B cell (primary cell): ENCODE results near the gene GPR3. TPM values are rescaled to one million over a fixed set of nuclear protein-coding genes. Genes with fewer than 3 reads are reported as not detected.
A peak's percentile ranks its signal among the peaks of the same experiment; 100 is the strongest.

ENCODE experiments used
- ATAC-seq: fragments of 200-7000 bp; cut with Tn5 transposase; one replicate; pipeline ENCODE4 v1.10.0; 2021; ENCODE audit warnings: low read depth, mild to moderate bottlenecking, moderate number of reproducible peaks, moderate library complexity
- CTCF ChIA-PET: fragments of 350-600 bp; sonication (Branson Sonifier 250); formaldehyde crosslinking; loops from one replicate; lab custom pipeline; 2021; ENCODE audit warnings: antibody characterized with exemption, inconsistent platforms; lab: Charles Lee
- POLR2A ChIA-PET: fragments of 350-600 bp; sonication (Branson Sonifier 250); formaldehyde crosslinking; loops from one replicate; lab custom pipeline; 2021; ENCODE audit warnings: antibody characterized with exemption; lab: Charles Lee
- DNase-seq: peaks from one replicate; pipeline ENCODE4 v3.0.0; 2013
- H2AFZ ChIP-seq: 2 replicates; pipeline ENCODE4 v1.6.1; 2012; ENCODE audit warnings: mild to moderate bottlenecking, low read depth, low read length; ENCODE audit not compliant: insufficient read depth, poor library complexity, severe bottlenecking
- H3K27ac ChIP-seq, 2 donors: 1 replicate in 1 of 2; 2 replicates in 1 of 2; pipeline ENCODE4 v1.5.1; 2012 to 2013; ENCODE audit warnings: low read length in 2 of 2, mild to moderate bottlenecking in 2 of 2, moderate library complexity in 1 of 2
- H3K27me3 ChIP-seq, 4 experiments: fragments of 200-600 bp in 1 of 4; sonication (generic) in 1 of 4; replicated peaks in 1 of 4; 1 replicate in 2 of 4; 2 replicates in 2 of 4; pipeline versions ENCODE4 v1.6.1 to v1.7.0; 2013 to 2016; ENCODE audit warnings: low read length in 3 of 4, mild to moderate bottlenecking in 2 of 4, mixed read lengths in 1 of 4, moderate library complexity in 1 of 4; ENCODE audit not compliant: insufficient read depth in 4 of 4, control insufficient read depth in 3 of 4; ENCODE audit errors: control extremely low read depth in 1 of 4
- H3K36me3 ChIP-seq, 2 experiments: replicated peaks in 1 of 2; 1 replicate in 1 of 2; 2 replicates in 1 of 2; pipeline versions ENCODE4 v1.6.1 to v1.7.1; 2013; ENCODE audit warnings: low read length in 1 of 2; ENCODE audit not compliant: insufficient read depth in 2 of 2, control insufficient read depth in 1 of 2; ENCODE audit errors: control extremely low read depth in 1 of 2, extremely low read depth in 1 of 2
- H3K4me1 ChIP-seq, 2 donors: fragments of 200-600 bp in 1 of 2; sonication (generic) in 1 of 2; 1 replicate in 1 of 2; 2 replicates in 1 of 2; pipeline versions ENCODE4 v1.5.1 to v1.6.1; 2013 to 2017; ENCODE audit warnings: low read length in 2 of 2; ENCODE audit not compliant: control insufficient read depth in 2 of 2, insufficient read depth in 2 of 2
- H3K4me2 ChIP-seq: replicated peaks from 2 replicates; pipeline ENCODE3; 2012; ENCODE audit warnings: mild to moderate bottlenecking, low read depth, low read length; ENCODE audit not compliant: poor library complexity, severe bottlenecking
- H3K4me3 ChIP-seq, 5 experiments: fragments of 200-600 bp in 1 of 5; sonication (generic) in 1 of 5; 1 replicate in 3 of 5; 2 replicates in 2 of 5; pipeline versions ENCODE4 v1.5.1 to v1.7.0; 2011 to 2016; ENCODE audit warnings: low read length in 4 of 5, mild to moderate bottlenecking in 4 of 5, low read depth in 2 of 5, control low read depth in 1 of 5, moderate library complexity in 1 of 5; ENCODE audit not compliant: insufficient read depth in 1 of 5; ENCODE audit errors: control extremely low read depth in 1 of 5, extremely low read depth in 1 of 5
- H3K79me2 ChIP-seq: fragments of 200-600 bp; sonication (generic); one replicate; pipeline ENCODE4 v1.6.0; 2016; ENCODE audit warnings: low read length; ENCODE audit not compliant: control insufficient read depth, insufficient read depth
- H3K9ac ChIP-seq: fragments of 200-600 bp; sonication (generic); 2 replicates; pipeline ENCODE4 v1.6.1; 2017; ENCODE audit warnings: mild to moderate bottlenecking, low read length, moderate library complexity
- H3K9me3 ChIP-seq, 3 donors: one replicate each; pipeline versions ENCODE4 v1.6.1 to v1.7.1; 2013; ENCODE audit warnings: low read length in 2 of 3; ENCODE audit not compliant: control insufficient read depth in 2 of 3, insufficient read depth in 1 of 3; ENCODE audit errors: control extremely low read depth in 1 of 3
- H4K20me1 ChIP-seq: 2 replicates; pipeline ENCODE4 v1.6.0; 2012; ENCODE audit warnings: mild to moderate bottlenecking, low read length; ENCODE audit not compliant: insufficient read depth, control insufficient read depth, poor library complexity, severe bottlenecking
- H3K27ac Mint-ChIP-seq: one replicate; pipeline ENCODE4 v1.8.0; 2021; ENCODE audit warnings: mixed read lengths
- H3K27me3 Mint-ChIP-seq: one replicate; pipeline ENCODE4 v1.8.0; 2021; ENCODE audit warnings: mixed read lengths
- H3K4me1 Mint-ChIP-seq: one replicate; pipeline ENCODE4 v1.8.0; 2021; ENCODE audit warnings: mixed read lengths
- H3K4me3 Mint-ChIP-seq: one replicate; pipeline ENCODE4 v1.8.0; 2021; ENCODE audit warnings: mixed read lengths
- H3K9me3 Mint-ChIP-seq: one replicate; pipeline ENCODE4 v1.8.0; 2022; ENCODE audit warnings: mixed read lengths; ENCODE audit not compliant: insufficient read depth
- CTCF ChIP-seq: fragments of 200-600 bp; IDR thresholded peaks from one replicate; pipeline ENCODE4 v1.8.0; 2022; ENCODE audit warnings: antibody characterized with exemption, mild to moderate bottlenecking
- EZH2 ChIP-seq: IDR thresholded peaks from 2 replicates; pipeline ENCODE4 v1.6.1; 2012; ENCODE audit warnings: borderline replicate concordance, low read depth, mild to moderate bottlenecking, moderate library complexity, low read length; ENCODE audit not compliant: insufficient read depth, poor library complexity, severe bottlenecking
- WGBS: methylation state at CpG from one replicate; pipeline ENCODE4 v1.1.5; 2013; ENCODE audit warnings: missing lambda C conversion rate; ENCODE audit not compliant: insufficient coverage; 5-methylcytosine and 5-hydroxymethylcytosine counted together
- intact Hi-C: fragments of 100-400 bp; cut with micrococcal nuclease; formaldehyde crosslinking; loops from one replicate; pipeline ENCODE4 v1.10.0; 2022
- polyA plus RNA-seq: library from polyadenylated mRNA; depleted of rRNA; stranded (reverse); fragments of >200 nt; gene quantifications from 2 replicates; pipeline ENCODE4 v1.2.3, GENCODE V29; 2012
- total RNA-seq, 2 donors: library from RNA; stranded (reverse); fragments of 120-200 nt in 1 of 2; gene quantifications; 1 replicate in 1 of 2; 2 replicates in 1 of 2; pipeline versions ENCODE4 v1.2.3 to v1.2.4, GENCODE V29; 2013 to 2022

The GPR3 gene
- total and polyA plus RNA-seq, 2 donors (not counting 1 experiment from before 2014, with no cell fraction given) = 3.3 TPM; not detected in 1

GRCh38 chr1:27427816-27428315 is 35.4 kb downstream of the GPR3 start:
- Histone ChIP-seq H3K4me1 (peaks cover 65 to 73% of the 10 kb centered on the region in 2 donors), H3K4me3 (no peak overlapping the region), H3K27me3 (no peaks in the 10 kb centered on the region), H3K9ac (peak overlapping the region; percentile 38), H2AFZ (no peak overlapping the region), H3K27ac (peak overlapping the region; percentile 14 to 70), H3K9me3 (no peaks in the 10 kb centered on the region), H3K36me3 (peaks cover 0 to 43% of the 10 kb centered on the region in 2 experiments), H3K79me2 (peaks cover 98% of the 10 kb centered on the region), H4K20me1 (peaks cover 66% of the 10 kb centered on the region), H3K4me2 (peak overlapping the region; percentile 69)
- 50% methylated on average over 1 of the region's 2 CpGs for WGBS
- TF ChIP-seq EZH2 = no peak
- TF ChIP-seq CTCF = no peak
- Mint-ChIP-seq H3K4me3 (peak overlapping the region; percentile 71), H3K27ac (peak overlapping the region; percentile 87), H3K27me3 (no peaks in the 10 kb centered on the region), H3K9me3 (no peaks in the 10 kb centered on the region), H3K4me1 (peaks cover 73% of the 10 kb centered on the region)
- intact Hi-C loops = no loop called here
- ChIA-PET CTCF (interaction anchor here (0.8 to 7.5 kb wide), 10 partner anchors 8 to 177 kb away, joined by 3 to 60 read pairs (median 4); partner anchors contain the start of gene AHDC1), POLR2A (interaction anchor here (1.6 kb wide), 1 partner anchor 9 kb away, joined by 8 read pairs; no protein-coding TSS in a partner anchor)
- no peak for DNase-seq
- ATAC-seq = no peak

- Histone ChIP-seq H3K27me3 (no peaks in the 10 kb centered on the region), H3K36me3 (peaks cover 0 to 42% of the 10 kb centered on the region in 2 experiments), H3K4me2 (peak overlapping the region; percentile 69), H3K27ac (peak overlapping the region; percentile 14 to 70), H2AFZ (peak overlapping the region; percentile 14), H3K4me1 (peaks cover 71 to 79% of the 10 kb centered on the region in 2 donors), H3K9me3 (no peaks in the 10 kb centered on the region), H3K79me2 (peaks cover 99% of the 10 kb centered on the region), H3K4me3 (peak overlapping the region in 1 of 5 experiments; percentile 41), H4K20me1 (peaks cover 69% of the 10 kb centered on the region), H3K9ac (peak overlapping the region; percentile 38)
- CTCF ChIA-PET = interaction anchor here (0.8 to 7.5 kb wide), 6 partner anchors 13 to 176 kb away, joined by 3 to 60 read pairs (median 4); partner anchors contain the start of gene AHDC1
- POLR2A ChIA-PET = interaction anchor here (0.6 to 1.6 kb wide), 2 partner anchors 9 to 241 kb away, joined by 3 to 8 read pairs; no protein-coding TSS in a partner anchor
- Mint-ChIP-seq H3K4me3 (peak overlapping the region; percentile 71), H3K27me3 (no peaks in the 10 kb centered on the region), H3K4me1 (peaks cover 78% of the 10 kb centered on the region), H3K27ac (peak overlapping the region; percentile 87), H3K9me3 (no peaks in the 10 kb centered on the region)
- intact Hi-C loops = no loop called here
- TF ChIP-seq CTCF (no peak), EZH2 (no peak)
- ATAC-seq (peak; percentile 37), DNase-seq (no peak)
- 16% methylated on average over 7 of the region's 17 CpGs for whole genome bisulfite sequencing
Observed at GRCh38 chr1:27428316-27429028, 36.0 kb downstream of the GPR3 start.
